GM18508 (cell line): ENCODE data around the gene DMPK.

Experiments
- ATAC-seq: cut with Tn5 transposase; IDR thresholded peaks from one replicate; pipeline ENCODE4 v1.9.1; 2021; ENCODE audit warnings: moderate number of reproducible peaks; ENCODE audit not compliant: insufficient read depth, unreplicated experiment

The DMPK gene, protein sequence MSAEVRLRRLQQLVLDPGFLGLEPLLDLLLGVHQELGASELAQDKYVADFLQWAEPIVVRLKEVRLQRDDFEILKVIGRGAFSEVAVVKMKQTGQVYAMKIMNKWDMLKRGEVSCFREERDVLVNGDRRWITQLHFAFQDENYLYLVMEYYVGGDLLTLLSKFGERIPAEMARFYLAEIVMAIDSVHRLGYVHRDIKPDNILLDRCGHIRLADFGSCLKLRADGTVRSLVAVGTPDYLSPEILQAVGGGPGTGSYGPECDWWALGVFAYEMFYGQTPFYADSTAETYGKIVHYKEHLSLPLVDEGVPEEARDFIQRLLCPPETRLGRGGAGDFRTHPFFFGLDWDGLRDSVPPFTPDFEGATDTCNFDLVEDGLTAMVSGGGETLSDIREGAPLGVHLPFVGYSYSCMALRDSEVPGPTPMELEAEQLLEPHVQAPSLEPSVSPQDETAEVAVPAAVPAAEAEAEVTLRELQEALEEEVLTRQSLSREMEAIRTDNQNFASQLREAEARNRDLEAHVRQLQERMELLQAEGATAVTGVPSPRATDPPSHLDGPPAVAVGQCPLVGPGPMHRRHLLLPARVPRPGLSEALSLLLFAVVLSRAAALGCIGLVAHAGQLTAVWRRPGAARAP

DNA sequence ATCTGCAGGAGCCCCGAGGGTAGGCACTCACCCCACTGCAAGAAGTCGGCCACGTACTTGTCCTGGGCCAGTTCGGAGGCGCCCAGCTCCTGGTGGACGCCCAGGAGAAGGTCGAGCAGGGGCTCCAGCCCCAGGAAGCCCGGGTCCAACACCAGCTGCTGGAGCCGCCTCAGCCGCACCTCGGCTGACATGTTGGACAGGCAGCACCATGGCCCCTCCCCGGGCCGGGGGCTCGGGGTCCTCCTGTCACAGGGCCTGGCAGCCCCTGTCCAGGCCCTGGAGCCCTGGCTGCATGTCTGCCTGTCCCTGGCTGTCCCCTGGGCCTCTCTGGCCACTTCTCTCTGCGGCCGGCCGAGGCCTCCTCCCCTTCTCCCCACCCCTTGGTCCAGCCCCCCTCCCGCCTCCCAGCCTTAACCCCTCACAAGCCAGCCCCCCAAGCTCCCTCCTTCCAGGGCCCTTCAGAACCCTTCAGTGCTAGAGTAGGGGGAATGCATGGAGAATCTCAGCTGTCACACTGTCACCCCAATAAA, at the start of gene DMPK:
Gene DMPK, minus strand, starts transcription at position 329 of the 530 bp plus-strand sequence. Its CDS starts 138 bp downstream, at position 191.
- ATAC-seq = no peak

DNA sequence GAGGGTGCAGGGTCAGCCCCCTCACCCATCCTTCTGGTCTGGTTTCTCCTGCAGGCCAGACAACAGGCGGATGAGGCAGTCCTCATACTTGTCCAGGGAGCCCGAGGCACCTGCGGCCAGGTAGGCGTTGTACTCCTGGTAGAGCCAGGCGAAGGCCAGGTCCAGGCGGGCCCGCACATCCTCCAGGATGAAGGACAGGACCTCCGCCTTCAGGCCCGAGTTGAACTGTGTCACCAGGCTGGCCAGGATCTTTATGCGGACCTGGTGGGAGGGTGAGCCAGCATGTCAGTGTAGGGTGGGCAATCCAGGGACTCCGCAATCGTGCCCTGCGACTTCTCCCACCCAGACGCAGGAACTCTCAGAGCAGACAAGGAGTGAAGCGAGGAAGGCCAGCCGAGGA, 46.7 kb upstream of the DMPK start:
- no peak for ATAC-seq

DNA sequence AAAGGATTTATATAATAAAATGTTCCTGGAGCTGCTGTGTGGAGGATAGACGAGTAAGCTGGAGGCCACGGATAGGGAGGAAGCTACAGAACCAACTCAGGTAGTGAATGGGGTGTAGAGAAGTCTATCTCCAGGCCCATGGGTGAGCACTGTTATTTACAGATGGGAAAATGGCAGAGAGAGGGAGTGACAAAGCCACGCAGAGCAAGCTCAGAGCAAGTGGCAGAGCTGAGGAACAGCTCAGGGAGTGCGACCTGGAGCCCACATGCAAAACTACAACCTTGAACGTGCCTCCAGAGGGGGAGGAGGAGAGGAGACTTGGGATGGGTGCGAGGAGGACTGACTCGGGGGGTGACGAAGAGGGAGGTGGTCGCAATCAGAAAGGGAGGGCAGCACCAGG, 46.2 kb upstream of the DMPK start:
- no peak for ATAC-seq

DNA sequence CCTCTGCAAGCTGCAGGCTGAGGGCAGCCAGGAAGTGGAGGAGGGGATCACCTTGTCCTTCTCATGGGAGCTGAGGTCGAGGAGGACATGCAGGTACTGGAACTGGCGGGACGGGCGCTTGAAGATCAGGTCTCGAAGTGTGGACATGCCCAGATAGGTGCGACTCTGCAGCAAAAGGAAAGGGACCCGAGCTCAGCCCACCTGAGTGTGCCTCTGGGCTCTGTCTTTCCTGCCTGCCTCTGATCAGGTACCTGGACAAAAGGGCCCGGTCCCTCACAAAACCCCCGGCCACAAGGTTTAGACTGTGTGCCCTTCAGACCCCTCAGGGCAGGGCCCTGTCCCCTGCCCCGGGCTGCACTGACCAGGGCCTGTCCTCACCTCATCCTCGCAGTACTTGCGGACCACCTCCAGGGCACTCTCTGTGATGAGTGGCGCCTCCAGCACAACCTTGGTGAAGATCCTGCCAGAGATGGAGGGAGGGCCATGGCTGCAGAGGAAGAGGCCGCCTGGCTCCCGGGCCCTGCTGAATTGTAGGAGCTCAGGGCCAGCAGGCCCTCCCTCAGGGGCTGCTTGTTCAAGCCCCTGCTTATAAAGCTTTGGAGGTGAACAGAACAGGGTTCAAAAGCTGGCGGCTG, 45.3 kb upstream of the DMPK start:
- no peak for ATAC-seq

DNA sequence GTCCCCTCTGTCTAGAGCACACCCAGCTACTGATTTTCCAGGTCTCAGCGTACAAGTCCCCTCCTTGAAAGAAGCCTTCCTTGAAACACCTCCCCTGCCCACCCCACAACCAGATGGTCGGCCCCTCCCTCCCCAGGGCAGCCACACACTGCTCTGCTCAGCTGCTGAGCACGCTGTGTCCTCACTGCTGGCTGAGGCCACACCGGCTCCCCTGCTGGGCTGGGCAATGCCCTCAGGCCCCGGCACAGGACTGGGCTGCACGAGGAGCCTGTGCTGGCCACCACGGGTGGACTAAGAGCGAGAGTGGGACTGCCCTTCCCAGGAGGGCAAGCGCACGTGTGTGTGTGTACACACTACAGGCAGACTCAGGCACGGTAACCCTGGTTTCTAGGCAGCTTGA, 44.6 kb upstream of the DMPK start:
- ATAC-seq = no peak

DNA sequence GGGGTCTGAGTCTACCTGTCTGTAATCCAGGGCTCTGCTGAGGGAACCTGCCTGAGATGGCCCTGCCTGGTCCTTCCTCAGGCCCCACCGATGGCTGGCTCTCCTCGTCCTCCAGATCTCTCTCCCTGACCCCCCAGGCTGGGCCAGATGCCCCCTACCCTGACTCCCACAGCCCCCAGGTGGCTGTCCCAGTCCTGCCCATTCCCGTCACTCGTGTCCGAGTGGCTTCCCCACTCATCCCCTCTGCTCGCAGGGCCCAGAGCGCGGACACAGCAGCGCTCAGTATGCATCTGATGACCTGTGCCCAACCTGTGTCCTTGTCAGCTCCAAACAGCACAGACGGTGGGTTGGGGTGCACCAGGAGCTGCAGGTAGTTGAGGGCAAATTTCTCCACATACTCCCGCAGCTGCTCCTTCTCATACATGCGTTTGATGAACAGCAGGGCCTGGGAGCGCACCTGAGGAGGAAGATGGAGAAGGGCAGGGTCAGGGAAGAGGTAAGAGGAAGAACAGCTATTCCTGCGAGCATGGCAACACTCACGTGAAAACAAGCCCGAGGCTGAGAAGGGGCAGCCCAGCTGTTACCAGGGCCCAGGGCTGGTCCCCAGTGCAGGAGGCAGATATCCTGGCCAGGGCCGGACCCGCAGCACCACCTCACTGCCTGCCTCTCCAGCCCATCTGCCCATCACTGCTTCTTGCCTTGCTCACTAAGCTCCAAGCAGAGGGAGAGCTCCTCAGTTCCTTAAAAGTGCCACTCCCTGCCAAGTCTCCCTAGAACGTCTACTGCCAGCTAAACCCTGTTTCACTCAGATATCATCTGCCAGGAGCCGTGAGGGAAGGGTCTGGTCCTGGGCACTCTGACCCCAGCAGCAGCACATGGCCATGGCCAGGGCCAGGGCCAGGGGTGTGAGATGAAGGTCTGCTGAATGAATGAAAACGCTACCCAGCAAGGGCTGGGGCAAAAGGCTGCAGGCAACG, 43.9 kb upstream of the DMPK start:
- ATAC-seq = no peak

DNA sequence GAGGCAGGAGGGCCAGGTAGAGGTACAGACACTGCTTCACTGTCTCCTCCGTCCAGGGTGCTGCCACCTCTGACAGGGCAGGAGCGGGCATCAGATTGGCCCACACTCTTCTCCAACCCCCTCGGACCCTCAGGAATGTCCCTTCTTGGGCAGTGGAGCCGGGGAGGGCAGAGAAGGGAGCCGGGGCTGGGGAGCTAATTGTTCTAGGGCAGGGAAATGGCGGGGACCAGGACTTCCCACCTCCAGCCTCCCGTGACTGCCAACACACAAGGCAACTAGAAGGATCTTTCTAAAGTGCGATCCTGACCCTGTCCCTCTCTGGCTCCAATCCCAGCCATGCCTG, 42.9 kb upstream of the DMPK start:
- ATAC-seq = no peak

DNA sequence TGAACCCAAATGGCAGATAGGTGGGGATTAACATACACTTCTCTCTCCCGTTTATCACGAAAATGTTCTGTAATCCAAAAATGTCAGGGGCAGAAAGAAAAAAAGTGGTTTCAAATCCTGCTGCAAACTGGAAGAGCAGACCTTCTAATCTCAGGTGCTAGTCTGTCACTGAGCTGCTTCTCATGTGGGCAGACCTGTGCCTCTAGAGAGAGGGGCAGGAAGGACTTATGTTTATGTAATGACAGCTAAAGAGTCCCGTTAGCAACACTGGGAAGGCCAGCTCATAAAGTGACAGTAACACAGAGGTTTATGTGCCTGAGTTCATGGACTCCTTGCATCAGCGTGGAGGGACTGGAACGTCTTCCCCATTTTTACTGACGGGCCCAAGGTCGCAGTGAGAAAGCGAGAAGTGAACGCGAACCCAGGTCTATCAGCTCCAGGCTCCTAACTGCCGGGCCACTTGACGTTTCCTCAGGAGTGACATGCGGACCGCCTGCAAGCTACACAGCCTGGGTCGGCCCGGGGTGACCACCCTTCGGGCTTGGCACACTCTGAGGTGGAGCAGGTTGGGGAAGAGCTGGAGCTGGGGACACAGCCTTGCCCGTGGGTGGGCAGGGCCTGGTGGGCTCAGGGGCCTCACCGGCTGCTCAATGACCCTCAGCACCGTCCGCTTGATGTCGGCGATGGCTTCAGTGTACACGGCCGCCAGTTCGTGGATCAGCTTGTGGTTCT, 42.4 kb upstream of the DMPK start:
- ATAC-seq = no peak

DNA sequence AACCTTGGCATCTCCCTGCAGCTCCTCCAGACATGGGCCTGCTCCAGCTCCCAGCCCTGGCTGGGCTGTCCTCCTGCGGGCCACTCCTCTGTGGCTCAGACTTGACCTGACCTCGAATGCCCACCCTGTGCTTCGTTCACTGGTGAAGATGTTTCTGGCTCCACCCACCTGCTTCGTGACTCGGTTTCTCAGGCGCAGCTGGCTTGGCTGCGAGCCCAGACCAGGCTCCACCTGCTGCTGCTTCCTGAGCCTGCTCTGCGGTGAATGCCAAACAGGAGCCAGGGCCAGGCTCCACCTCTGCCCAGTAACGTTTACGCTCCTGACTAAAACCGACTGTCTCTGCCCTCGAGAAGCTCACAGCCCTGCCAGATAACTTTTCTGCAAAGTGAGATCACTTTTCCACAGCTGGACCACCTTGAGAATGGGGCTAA, 41.8 kb upstream of the DMPK start:
- no peak for ATAC-seq

DNA sequence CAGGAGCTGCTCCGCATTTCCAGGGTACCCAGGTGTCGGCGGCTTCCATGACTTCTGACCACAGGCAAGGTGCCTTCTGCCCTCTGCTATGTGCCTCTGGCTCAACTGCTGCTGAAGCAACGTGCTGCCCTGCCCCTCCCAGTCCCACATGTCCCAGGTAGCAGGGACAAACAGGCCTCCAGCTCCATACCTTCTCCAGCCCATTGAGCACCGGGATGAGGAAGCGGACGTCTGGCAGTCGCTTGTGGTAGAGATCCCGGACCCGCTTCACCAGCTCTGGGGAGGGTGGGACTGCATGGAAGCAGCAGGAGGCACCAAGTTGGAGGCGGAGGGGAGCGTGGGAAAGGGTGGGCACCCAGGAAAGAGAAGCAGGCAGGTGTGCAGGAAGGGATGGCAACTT, 40.9 kb upstream of the DMPK start:
- no peak for ATAC-seq

DNA sequence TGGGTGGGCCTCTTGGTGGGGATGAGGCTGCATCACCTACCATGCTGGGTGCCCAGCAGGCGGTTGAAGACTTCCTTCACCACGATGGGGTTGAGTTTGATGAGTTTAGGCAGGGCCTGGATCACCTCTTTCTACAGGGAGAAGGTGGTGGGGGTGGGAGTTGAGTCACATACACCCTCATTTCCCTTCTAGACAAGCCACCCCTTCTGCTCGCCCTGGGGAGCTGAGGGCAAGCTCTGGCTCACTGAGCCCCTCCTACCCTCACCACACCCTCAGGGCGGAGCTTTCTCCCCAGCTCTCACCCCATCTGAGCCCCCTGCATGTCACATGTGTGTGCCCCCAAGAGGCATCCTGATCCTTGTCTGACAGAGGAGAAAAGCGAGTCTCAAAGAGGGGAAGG, 40.4 kb upstream of the DMPK start:
- ATAC-seq = no peak

DNA sequence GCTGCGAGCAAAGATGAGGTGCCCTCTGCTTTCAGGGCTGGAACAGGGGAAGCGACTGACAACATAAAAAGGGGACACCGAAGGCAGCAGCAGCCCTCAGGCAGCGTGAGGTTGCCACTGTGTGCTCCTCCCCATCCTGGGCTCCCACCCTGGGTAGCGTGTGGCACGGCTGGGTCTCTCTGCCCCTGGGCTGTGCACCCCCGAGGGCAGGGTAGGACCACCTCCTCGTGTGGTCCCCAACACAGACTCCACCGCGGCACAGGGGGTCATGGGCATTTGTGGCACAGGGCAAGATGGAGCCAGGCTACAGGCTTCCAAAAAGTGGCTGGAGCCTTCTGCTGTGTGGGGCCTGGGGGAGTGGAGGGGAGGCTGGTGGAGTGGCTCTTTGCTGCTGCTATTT, 39.3 kb upstream of the DMPK start:
- no peak for ATAC-seq

DNA sequence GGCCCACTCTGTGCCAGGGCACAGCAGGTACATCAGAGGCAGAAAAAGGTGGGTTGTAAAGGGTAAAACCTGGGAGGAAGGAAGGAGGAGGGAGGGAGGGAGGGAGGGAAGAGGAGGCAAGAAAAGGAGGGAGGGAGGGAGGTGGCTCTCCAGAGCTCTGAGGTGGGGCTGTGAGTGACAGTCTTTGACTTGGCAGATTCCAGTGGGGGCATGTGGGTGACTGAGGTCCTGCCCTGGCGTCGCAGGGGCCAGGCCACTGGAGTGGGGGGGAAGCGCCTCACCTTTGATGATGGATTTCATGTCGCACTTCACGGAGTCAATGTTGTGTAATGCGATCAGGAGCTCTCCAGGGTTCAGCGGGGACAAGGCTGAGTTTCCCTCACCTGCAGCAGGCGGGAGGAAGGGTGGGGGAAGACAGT, 38.8 kb upstream of the DMPK start:
- ATAC-seq = no peak

DNA sequence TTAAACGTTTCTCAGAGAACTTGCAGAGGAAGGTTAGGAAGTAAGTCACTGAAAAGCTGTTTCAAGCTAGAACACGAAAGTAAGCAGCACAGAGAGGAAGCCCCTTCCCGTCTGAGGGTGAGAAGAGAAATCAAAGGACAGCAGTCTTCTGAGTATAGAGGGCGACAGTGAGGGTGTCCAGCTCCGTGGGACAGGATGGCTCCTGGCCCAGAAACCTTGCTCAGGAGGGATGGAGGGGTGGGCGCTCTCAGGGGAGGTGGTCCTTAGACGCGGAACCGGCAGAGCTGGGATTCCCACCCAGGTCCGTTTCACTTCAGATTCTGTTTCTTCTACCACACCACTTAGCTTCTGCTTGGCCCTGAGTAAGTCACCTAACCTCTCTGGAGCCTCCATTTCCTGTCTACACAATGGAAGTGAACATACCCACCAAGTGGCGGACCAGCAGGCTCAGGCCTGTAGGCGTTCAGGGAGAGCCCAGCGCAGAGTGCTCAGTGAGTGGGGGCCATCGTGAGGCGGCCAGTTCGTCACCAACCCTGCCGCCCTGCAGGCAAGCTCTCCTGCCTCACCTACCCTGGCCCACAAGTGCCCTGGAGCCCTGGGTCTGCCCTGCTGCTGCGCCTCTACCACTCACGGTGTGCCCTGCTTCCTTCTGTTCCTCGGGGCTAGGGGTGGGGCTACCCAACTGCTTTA, 38.3 kb upstream of the DMPK start:
- no peak for ATAC-seq

DNA sequence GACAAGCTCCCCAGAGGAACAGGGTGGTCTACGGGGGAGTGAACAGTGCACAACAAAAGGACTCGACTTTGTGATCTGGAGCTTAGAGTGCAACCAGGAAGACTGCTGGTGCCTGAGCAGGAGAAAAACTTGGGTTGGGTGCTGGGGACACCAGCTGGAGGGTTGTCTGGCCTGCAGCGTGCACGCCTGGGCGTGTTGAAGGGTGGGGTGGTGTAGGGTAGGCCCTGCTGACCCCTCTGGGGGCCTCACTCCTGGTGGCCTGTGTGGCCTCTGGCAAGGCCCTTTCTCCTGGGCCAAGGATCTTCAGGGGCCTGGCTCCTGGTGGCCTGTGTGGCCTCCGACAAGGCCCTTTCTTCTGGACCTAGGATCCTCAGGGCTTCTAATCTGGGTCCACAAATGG, 37.5 kb upstream of the DMPK start:
- no peak for ATAC-seq

DNA sequence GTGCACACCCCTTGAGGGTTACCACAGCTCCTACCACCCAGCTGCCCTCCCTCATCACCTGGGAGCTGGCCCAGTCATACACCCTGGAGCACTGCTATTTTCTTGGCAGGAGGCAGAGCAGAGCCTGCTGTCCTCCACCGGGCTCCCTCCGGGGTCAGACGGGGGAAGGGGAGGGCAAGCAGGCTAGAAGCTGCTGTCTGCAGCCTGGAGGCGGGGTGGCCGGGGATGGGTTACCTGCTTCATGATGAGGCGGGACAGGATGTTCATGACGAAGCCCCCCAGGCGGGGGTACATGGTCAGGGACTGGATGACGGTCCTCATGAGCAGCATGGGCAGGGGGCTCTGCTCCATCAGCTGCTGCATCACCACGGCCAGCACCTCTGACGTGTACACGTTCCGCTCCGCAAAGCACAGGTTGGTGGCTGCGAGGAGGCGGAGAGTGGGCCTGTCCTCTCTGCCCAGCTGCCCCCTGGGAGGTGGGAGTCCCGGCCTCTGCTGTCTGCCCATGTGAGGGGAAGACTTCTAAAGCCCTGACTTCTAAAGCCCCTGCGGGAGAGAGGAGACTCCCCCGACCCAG, 35.5 kb upstream of the DMPK start:
- no peak for ATAC-seq

DNA sequence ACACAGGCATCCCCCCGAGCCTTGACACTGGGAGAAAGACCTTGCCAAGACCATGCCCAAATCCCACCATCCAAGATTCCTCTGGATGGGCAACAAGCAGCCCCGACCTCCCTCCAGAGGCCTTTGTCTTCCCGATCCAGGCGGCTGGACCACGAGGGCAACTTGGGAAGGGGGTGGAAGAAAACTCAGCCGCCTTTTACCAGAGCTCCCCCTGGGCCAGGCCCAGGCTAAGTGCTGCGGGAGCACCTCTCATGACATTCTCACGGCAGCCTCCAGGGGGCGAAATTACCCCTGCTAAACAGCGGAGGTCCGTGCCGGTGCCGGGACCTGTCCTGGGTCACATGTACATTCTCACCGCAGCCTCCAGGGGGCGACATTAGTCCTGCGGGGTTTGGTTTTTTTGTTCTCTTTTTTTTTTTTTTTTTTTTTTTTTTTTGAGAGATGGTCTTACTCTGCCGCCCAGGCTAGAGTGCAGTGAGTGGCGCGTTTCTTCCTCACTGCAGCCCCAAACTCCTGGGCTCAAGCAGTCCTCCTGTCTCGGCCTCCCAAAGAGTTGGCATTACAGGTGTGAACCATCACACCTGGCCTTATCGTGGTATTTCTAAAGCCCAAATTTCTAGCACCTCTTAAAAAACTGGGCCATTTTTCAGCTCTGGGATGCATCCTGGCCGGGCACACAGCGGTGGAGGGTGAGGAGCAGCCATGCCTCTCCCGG, 34.9 kb upstream of the DMPK start:
- peak; percentile 65 for ATAC-seq
